HG03039 (cell line): ENCODE measurements around the gene PIAS2.
"Not testable (repeated sequence)": the region's sequence is repeated elsewhere in the genome, so short reads cannot be mapped to it uniquely, and the experiment has no call there.

Experiments used
- ATAC-seq: cut with Tn5 transposase; IDR thresholded peaks from one replicate; pipeline ENCODE4 v1.9.1; 2021; ENCODE audit warnings: mild to moderate bottlenecking, moderate library complexity; ENCODE audit not compliant: unreplicated experiment

Gene PIAS2

DNA sequence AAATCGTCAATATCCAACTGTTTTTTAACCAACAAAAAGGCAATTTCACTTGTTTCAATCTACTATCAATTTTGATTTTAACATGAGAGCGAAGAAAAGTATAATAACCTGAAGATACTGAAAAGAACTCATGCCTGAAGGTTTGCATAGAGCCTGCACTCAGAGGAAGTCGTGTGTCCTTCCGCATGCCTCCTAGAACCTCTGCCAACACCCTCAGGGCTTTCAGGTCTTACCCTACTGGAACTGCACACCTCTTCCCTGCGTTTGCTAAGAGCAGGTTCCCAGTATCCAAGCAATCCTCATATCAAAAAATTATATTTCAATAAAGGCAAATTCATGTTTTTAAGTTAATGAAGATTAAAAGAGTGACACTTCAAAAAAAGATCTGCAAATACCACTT lies 74.7 kb downstream of the PIAS2 start:
- ATAC-seq, result no peak

DNA sequence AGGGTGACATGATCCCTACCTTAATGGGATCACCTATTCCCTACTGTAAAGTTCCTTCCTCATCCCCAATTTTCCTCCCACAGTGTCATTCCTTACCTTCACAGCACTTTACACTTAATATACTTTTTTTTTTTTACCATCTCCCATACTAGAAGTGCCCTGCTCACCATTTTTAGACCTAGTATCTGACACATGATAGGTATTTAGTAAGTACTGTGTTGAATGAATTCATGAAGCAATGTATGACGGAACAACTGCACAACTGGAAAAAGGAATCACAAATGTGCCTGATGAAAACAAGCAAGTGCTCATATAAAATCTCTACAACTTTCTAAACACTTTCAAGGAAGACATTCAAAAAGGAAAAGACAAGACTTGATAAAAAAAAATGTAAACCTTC lies 83.4 kb downstream of the PIAS2 start:
- ATAC-seq, result no peak

DNA sequence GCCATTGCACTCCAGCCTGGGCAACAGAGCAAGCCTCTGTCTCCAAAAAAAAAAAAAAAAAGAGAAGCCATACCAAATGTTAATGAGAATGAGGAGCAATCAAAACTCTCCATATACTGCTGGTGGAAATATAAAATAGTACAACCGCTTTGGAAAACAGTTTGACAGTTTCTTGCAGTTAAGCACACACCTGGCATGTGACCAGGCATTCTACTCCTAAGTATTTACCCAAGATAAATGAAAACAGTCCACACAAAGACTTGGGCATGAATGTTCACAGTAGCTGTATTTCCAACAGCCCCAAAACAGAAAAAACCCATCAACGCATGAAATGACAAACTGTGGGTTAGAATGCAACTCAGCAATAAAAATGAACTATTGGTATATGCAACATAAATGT lies 84.5 kb downstream of the PIAS2 start:
- no peak for ATAC-seq

DNA sequence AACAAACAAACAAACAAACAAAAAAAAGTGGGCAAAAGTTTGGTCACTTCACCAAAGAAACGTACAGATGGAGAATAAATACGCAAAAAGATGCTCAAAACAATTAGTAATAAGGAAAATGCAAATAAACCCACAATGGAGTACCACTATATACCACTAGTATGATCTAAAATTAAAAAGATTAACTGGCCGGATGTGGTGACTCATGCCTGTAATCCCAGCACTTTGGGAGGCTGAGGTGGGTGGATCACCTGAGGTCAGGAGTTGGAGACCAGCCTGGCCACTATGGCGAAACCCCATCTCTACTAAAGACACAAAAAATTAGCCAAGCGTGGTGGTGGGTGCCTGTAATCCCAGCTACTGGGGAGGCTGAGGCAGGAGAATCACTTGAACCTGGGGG lies 84.9 kb downstream of the PIAS2 start:
- not testable (repeated sequence) for ATAC-seq

DNA sequence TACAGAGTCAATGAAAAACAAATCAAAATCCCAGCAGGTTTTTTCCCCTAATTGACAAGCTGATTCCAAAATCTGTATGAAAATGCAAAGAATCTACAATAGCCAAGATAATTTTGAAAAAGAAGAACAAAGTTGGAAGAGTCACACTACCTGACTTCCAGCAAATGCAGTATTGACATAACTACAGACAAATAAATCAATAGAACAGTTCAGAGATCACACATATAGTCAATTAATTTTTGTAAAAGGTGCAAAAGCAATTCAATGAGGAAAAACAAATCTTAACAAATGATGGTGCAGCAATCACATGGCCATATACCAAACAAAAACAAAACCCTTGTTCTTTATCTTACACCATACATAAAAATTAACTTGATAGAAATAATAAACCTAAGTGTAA lies 85.9 kb downstream of the PIAS2 start:
- ATAC-seq, result no peak

- ATAC-seq, result no peak
Observed at GRCh38 chr18:46830633-46831032, 86.7 kb downstream of the PIAS2 start.

DNA sequence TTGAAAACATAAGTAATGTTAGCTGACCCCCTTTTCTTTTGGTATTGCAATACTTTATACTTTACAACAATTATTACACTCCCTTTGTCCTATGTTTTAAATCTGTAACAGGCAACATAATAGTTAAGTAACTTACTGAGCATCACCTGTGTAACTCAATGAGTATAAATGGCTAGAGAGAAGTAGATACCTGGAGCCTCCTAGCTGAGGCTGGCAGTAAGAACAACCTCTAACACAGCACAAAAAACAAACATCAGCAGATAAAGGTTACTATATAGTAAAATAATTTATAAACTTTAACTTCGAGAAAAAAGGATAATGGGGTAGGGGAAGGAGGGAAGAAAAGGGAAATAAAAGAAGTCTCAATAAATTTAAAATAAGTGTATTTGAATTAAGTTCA lies 87.4 kb downstream of the PIAS2 start:
- ATAC-seq, result no peak

DNA sequence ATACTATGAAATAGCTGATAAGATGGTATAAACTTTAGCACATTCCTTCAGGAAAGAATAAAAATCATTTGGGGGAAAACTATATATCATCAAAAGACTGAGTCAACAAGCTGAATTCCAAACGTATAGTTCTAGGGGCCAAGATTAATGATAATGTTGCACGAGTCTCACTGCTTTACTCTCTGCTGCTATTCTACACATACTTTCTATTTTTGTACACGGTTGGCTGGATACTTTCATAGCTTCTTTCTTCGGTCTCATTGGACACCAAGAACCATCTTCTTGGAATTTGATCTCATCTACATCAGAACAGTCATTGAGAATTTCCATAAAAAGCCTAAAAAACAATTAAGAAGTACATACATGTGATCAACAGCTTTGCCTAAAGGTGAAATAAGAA lies 87.8 kb downstream of the PIAS2 start:
- no peak for ATAC-seq

DNA sequence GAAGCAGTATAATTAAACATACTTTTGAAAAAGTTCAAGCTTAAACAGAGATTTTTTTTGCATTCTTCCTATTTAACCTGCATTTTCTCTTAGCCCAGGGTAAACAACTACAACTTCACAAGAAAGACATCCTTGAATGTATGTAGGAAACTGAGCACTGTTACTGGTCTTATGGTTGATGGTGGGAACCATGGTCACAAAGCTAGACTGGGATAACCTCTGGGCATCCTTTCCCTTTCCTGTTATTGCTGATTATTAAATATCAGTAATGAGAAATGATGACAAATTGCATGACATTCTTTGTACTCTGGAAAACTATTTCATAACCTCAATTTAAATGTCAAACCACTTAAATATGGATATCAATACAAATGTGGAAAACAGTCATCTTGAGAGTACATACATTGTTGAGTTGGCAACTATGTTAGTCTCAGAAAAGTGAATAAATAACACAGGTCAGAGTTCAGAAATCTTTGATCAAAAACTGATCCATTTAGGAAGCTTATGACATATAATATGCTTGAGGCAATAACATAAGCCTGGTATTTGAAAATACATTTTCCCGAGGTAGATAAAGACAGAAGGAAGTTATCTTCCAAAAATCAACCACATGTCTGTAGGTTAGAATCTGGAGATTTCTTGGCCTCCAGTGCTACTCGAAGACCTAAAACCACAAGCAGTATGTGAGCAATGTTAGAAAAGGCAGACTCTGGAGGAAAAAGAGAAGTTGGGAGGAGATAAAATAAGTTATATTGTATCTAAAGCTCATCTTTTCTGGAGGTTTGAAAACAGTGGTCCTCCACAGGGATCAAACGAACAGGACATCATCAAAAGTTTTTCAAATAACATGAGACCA lies 95.2 kb downstream of the PIAS2 start:
- ATAC-seq, result no peak

GRCh38 chr18:46820863-46821262 lies 96.4 kb downstream of the PIAS2 start:
- no peak for ATAC-seq

DNA sequence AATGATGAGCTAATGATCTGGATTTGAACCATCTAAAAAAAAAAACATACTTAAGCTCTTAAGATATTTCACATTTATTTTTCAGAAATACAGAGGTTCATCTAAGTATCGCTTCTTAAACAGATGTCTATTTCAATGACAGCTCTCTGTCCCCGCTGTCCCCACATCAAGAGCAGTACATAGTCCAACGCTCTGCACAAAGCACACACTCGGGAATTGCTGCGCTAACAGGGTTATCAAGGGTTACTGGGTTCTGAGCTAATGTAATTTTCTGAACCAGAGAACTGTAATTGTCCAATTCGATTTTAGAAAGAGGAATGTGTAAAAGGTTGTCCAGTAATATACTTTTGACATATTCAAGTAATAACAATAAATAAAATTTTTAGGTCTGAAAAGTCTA lies 101.6 kb downstream of the PIAS2 start:
- no peak for ATAC-seq

- ATAC-seq, result no peak
Observed at GRCh38 chr18:46814399-46814798, 102.9 kb downstream of the PIAS2 start.

- no peak for ATAC-seq
Observed at GRCh38 chr18:46812311-46812710, 105.0 kb downstream of the PIAS2 start.

GRCh38 chr18:46810481-46811000 lies 106.8 kb downstream of the PIAS2 start:
- no peak for ATAC-seq

- ATAC-seq, result no peak
Observed at GRCh38 chr18:46809145-46809544, 108.2 kb downstream of the PIAS2 start.

GRCh38 chr18:46795945-46796344 lies 121.4 kb downstream of the PIAS2 start:
- ATAC-seq, result not testable (repeated sequence)

DNA sequence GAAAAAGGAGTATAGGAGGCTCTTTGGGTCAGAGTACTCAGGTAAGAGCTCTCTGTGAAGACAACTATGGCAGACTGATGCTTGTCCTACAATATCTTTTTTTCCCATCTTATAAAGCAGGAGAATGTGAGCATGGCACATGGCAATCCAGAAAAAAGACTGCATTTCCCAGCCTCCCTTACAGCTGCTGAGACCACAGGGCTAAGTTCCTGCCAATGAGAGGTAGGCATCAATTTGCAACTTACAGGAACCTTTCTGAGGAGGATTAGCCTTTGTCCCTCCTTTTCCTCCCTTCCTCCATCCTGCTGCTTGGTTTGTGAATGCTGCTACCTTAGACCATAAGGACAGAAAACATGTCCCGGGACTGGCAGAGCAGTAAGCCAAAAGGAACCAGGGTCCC lies 122.7 kb downstream of the PIAS2 start:
- ATAC-seq, result no peak

GRCh38 chr18:46793565-46793964 lies 123.7 kb downstream of the PIAS2 start:
- ATAC-seq, result no peak

DNA sequence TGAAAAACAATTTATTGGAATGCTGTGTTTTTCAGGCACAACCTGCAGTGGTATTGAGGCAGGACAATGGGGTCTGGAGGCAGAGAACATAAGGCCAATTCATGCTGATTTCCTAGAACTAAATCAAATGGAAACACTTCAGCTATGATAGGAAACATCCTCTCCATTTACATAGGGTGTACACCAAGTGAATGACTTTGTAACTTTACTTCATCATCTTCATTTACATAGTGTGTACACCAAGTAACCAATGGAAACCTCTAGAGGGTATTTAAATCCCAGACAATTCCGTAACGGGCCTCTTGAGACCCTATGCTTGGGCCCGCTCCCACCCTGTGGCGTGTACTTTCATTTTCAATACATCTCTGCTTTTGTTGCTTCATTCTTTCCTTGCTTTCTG lies 128.2 kb downstream of the PIAS2 start:
- ATAC-seq, result no peak

DNA sequence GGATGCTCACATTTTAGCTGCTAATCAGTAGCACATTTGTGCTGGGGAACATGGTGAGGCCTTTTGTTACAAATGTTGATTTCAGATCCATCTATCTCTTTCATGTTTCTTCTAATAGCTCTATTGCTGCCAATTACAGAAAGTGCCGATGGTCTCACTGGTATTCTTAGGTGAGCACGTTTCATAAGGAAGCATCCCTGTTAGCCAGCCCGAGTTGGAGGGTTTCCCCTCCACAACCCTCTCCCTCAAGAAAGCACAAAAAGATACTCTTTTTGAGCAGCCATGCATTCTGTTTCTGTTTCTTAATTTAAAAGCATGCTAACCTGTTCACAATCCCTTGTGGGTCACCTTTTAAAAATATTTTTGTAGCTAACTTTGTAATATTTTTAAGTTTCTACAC lies 129.6 kb downstream of the PIAS2 start:
- ATAC-seq, result no peak

- no peak for ATAC-seq
Observed at GRCh38 chr18:46772357-46772756, 144.9 kb downstream of the PIAS2 start.

GRCh38 chr18:46771141-46771540 lies 146.2 kb downstream of the PIAS2 start:
- no peak for ATAC-seq

GRCh38 chr18:46770708-46771107 lies 146.6 kb downstream of the PIAS2 start:
- no peak for ATAC-seq
